ENCODE results near the gene PEPD.

DNA sequence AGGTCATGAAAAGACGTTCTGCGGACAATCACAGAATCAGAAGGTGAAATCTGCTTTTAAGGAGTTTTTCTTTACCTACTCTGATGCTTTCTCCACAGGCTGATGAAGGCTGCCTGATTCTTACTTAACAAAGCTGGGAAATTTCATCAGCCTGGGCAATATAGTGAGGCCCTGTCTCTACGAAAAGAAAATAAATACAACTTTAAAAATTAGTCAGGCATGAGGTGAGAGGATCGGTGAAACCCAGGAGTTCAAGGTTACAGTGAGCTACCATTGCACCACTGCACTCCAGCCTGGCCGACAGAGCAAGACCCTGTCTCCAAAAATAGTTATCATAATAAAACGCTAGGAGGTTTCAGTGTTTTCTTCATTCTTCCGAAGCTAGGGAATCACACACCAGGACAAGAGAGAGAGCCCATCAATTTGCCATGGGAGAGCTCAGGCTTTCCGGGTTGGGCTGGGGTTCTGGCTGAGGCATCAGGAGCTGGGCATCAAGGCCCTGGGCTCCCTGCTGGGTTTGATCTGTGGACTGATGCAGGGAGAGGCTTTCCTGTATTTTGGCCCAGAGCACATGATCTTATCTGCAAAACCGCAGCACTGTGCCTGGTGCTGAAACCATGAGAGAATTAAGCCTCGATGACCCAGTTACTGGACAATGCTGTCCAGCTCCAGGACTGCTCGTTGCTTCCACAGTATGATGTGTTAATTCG, 173.1 kb downstream of the PEPD start:
- TF ChIP-seq, protein P1, sequence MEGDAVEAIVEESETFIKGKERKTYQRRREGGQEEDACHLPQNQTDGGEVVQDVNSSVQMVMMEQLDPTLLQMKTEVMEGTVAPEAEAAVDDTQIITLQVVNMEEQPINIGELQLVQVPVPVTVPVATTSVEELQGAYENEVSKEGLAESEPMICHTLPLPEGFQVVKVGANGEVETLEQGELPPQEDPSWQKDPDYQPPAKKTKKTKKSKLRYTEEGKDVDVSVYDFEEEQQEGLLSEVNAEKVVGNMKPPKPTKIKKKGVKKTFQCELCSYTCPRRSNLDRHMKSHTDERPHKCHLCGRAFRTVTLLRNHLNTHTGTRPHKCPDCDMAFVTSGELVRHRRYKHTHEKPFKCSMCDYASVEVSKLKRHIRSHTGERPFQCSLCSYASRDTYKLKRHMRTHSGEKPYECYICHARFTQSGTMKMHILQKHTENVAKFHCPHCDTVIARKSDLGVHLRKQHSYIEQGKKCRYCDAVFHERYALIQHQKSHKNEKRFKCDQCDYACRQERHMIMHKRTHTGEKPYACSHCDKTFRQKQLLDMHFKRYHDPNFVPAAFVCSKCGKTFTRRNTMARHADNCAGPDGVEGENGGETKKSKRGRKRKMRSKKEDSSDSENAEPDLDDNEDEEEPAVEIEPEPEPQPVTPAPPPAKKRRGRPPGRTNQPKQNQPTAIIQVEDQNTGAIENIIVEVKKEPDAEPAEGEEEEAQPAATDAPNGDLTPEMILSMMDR (IDR thresholded peaks at IDR 0.05; ENCODE audit: poor library complexity, severe bottlenecking), result no peak
- TF ChIP-seq EZH2 (IDR thresholded peaks at IDR 0.05; ENCODE audit: borderline replicate concordance, insufficient read depth, low read length, poor library complexity, severe bottlenecking) (no peak), RAD21 (conservative IDR thresholded peaks at IDR 0.05) (no peak), POLR2AphosphoS5 (IDR thresholded peaks at IDR 0.05) (no peak), EP300 (conservative IDR thresholded peaks at IDR 0.05; ENCODE audit: poor library complexity, severe bottlenecking) (no peak), TAF1 (IDR thresholded peaks at IDR 0.05; ENCODE audit: low read depth) (no peak)
- TF ChIP-seq, protein P2, sequence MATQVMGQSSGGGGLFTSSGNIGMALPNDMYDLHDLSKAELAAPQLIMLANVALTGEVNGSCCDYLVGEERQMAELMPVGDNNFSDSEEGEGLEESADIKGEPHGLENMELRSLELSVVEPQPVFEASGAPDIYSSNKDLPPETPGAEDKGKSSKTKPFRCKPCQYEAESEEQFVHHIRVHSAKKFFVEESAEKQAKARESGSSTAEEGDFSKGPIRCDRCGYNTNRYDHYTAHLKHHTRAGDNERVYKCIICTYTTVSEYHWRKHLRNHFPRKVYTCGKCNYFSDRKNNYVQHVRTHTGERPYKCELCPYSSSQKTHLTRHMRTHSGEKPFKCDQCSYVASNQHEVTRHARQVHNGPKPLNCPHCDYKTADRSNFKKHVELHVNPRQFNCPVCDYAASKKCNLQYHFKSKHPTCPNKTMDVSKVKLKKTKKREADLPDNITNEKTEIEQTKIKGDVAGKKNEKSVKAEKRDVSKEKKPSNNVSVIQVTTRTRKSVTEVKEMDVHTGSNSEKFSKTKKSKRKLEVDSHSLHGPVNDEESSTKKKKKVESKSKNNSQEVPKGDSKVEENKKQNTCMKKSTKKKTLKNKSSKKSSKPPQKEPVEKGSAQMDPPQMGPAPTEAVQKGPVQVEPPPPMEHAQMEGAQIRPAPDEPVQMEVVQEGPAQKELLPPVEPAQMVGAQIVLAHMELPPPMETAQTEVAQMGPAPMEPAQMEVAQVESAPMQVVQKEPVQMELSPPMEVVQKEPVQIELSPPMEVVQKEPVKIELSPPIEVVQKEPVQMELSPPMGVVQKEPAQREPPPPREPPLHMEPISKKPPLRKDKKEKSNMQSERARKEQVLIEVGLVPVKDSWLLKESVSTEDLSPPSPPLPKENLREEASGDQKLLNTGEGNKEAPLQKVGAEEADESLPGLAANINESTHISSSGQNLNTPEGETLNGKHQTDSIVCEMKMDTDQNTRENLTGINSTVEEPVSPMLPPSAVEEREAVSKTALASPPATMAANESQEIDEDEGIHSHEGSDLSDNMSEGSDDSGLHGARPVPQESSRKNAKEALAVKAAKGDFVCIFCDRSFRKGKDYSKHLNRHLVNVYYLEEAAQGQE (IDR thresholded peaks at IDR 0.05; ENCODE audit: borderline replicate concordance), result no peak
